ENCODE results near the gene NUAK2.
"Not testable (repeated sequence)": the region's sequence is repeated elsewhere in the genome, so short reads cannot be mapped to it uniquely, and the experiment has no call there.

NUAK2 gene

DNA sequence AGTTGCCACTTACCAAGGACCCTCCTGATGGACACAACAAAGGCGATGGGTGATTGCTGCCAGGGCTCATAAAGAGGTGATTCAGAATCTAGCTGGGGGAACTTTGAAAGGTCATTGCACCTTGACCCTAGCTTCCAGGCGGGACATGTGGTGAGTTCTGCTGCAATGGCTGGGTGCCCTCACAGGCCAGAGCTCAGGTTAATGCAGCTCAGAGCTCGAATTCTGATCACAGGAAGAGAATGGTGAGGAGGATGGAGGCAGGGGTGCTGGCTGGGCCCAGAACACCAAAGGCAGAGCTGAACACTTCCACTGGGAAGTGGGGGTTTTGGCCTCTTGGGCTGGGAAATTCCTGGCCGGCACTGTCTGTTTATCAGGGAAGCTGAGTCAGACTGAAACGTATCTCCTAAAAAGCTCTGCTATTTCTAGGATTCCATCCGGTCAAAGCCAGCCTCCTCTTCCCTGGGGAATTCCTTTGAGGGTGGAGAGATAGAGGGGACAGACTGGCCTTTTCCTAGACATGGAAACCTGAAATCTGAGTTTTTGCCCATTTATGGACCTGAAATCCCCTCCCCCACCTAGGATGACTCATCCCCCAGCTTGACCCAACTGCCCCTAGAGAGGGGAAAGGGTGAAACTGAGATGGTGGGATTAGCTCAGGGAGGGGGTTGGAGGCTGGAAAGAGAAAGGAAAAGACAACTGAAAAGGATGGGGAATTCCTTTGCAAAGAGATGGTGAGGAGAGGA is 27.2 kb downstream of the NUAK2 start:
- no peak for DNase-seq

DNA sequence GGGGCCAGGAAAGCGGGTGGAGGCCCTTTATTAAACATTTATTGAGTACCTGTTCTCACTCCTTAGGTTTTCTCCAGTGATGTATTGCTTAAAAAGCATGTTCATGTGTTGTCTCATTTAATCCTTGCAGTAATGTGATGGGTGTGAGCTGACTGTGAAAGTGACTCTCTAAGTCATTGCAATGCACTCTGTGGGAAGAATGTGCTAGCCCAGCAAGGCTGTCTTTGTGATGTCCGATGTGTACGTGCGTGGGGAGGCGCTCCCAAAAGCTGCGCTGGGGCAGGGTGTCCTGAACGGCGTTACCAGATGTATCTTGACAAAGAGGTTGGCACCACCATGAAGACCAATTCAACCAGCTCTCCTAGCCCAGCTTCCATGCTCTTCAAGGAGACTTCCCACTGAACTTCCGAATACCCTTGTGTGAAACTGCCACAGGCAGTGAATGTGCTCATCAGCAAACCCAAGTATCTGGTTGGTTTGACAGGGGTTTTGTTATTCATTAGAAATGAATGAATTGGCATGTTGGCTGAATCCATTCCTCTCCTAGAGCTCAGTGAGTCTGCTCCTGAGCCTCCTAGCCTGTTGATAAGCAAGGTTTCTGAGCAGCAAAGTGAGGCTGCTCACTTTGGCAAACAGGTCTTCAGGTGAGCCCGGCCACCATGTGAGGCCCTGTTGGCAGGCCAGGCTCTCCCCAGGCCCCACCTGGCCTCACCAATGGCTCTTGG is 28.0 kb downstream of the NUAK2 start:
- no peak for DNase-seq

DNA sequence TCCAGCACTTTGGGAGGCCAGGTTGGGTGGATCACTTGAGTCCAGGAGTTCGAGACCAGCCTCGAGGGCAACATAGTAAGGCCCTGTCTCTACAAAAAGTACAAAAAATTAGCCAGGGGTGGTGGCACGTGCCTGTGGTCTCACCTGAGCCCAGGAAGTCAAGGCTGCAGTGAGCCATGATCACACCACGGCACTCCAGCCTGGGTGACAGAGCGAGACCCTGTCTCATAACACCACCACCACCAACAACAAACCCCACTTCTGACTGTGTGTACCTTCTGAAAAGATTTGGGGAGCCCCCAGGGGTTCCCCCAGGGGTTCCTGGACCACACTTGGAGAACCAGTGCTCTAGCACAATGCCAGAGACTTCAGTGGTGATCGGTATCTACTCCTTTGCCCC is 29.9 kb downstream of the NUAK2 start:
- DNase-seq = no peak

DNA sequence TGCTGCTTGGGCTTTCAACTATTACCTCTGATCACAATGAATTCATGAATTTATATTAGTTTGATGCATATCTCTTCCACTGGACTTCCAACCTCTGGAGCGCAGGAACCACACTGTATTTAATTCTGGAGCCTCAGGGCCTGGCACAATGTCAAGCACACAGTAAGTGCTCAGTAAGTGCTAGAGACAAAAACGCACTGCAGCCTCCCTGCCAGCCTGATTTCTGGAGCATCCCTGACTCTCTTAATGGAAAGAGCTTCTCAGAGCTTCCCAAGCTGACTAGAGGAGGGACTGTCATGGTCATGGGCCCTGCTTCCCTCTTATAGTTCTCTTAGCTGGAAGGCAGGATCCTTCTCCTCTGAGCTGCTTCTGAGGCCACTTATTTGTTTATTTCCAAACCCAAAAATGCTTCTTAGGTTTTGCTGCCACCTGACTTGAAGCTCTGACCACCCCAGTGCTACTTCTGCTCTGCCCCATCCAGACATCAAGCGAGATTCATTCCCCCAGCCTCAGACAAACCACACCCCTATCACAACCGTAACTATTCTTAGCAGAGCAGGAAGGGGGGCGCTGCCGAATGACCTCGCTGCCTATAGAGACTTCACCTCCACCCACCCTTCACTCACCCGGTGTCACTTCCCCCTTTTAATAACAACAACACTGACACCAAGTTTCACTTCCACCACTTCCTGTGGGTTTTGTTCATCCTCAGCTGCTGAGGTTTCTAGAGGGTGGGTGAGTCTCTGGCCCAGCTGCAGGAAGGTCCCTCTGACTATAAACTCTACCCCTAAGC is 33.6 kb downstream of the NUAK2 start:
- peak; percentile 79 for DNase-seq

DNA sequence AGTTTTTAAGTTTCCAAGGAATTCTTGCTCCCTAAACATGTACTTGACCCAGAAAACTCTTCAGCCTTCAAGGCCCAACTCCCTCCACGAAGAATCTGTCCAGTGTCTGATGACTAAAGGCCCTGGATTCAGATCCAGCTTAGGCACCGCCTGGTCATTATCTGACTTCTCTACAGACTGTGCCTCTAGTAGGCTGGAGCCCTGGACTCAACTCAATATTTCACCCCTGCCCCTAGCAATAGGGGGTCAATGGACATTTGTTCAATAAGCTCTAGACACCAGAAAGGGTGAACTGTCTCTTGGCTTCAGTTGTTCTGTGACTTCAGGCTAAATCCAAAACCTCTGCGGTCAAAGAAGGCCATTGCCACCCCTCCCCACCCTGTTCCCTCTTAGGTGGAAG is 34.5 kb downstream of the NUAK2 start:
- no peak for DNase-seq

DNA sequence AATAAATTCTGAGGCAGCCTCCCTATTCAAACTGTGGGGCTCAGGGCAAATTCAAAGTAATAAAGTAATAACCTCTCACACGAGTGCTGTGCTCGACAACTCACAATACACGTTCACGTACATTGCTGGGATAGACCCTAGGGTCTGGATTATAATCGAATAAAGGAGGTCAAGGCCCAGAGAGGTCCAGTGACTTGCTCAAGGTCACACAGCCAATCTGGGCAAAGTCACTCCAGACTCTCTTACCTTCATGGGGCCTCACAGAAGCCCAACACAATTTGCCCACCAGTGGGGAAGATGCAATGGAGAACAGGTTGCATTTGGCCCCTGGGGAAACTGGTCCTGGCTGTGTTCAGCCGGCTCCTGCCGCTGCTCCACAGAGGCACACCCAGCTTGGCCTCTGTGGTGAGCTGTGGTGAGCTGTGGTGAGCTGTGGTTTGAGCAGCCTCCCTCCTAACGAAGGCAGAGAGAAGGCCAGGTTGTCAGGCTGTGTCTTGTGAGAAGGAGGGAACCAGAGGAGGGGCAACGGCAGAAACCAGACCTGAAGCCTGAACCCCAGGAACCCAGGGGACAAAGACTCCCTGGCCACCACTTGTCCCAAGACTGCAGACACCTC is 35.1 kb downstream of the NUAK2 start:
- peak; percentile 41 for DNase-seq

DNA sequence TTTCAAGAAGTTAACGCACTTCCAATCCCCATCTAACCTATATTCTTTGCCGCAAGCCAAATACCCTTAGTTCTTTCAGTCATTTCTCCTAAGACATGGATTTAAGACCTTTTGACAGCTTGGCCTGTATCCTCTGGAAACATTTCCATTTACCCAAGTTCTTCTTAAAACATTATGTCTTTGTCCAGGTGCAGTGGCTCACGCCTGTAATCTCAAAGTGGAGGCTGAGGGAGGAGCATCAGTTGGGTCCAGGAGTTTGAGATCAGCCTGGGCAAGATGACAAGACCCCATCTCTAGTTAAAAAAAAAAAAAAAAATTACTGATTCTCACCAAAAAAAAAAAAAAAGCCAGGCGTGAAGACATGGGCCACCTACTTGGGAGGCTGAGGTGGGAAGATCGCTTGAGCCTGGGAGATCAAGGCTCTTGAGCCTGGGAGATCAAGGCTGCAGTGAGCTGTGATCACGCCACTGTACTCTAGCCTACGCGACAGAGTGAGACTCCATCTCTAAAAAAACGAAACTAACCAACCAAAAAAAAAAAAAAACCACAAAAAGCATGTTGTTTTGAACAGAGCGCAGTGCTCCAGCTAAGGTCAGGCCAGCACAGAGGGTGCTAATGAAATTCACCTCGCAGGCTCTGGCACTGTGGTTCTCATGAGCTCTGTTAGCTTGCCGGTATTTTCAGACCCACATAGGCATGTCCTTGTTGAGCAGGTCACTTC is 36.0 kb downstream of the NUAK2 start:
- peak; percentile 54 for DNase-seq

DNA sequence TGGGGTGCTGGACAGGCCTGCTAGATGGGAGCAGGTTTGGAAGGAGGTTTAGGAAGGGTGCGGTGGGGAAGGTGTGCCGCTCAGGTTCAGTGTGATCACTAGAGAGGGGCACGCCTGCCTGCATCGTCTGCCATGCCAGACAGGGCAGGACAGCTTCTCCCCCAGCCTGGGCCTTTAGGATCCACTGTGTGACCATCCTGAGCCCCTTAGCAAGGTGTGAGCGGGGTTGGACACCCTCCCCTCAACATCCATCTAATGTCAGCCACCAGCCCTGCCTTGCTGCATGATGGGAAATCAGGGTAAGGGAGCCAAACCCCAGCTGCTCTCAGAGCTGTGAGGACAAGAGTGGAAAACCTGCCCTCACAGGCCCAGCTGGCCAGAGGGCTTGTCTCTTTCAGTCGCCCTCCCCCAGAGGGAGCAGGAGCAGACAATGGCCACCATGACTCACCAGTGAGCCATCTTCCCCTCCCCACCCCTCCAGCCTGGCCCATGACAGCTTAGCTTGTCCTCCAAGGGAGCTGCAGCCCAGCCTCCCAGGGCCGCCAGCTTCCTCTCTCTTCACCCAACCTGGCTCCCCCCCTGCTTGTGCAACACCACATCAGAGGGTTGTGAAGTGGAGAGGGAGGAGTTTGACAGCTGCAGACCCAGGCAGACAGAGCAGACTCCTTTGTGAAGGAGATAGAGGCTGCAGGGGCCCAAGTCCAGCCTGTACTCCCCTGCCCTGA is 37.0 kb downstream of the NUAK2 start:
- DNase-seq = peak; percentile 74

DNA sequence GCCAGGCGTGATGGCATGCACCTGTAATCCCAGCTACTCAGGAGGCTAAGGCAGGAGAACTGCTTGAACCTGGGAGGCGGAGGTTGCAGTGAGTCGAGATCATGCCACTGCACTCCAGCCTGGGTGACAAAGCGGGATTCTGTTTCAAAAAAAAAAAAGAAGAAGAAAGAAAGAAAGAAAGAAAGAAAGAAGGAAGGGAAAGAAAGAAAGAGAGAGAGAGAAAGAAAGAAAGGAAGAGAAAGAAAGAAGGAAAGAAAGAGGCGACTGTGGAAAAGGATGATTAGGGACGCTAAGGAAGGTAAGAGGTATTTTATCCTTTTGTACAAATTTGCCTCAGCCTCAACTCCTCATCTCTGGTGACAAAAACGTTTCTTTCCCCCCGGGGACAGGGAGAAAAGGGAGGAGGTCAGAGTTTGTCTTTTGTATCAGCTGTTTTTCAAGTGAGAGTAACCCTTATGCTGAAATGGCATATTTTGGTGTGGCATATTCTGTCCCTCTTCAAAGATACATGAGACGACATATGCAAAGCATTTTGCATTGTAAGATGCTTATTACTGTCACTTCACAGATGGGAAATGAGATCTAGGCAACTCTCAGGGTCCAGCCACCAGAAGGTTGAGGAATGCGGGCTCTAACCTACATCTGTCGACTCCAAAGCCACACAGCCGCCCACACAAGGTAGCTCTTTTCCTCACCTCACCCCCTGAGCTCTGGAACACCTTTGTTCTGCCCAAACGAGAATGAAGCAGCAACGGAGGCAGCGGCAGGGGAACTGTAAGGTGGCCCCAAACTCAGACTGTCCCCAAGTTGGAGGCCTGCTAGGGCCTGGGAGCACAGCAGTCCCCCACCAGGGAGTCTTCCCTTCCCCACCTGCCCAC is 38.0 kb downstream of the NUAK2 start:
- no peak for DNase-seq

DNA sequence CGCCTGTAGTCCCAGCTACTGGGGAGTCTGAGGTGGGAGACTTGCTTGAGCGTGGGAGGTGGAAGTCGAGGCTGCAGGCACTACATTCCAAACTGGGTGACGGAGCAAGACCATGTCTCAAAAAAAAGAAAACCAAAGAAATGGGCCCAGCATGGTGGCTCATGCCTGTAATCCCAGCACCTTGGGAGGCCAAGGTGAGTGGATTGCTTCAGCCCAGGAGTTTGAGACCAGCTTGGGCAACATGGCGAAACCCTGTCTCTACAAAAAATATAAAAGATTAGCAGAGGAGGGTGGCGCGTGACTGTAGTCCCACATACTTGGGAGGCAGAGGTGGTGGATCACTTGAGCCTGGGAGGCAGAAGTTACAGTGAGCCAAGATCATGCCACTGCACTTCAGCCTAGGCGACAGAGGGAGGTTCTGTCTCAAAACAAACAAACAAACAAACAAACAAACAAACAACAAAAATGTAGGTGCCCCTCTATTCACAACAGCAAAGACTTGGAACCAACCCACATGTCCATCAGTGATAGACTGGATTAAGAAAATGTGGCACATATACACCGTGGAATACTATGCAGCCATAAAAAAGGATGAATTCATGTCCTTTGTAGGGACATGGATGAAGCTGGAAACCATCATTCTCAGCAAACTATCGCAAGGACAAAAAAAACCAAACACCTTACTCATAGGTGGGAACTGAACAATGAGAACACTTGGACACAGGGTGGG is 40.7 kb downstream of the NUAK2 start:
- DNase-seq = not testable (repeated sequence)

DNA sequence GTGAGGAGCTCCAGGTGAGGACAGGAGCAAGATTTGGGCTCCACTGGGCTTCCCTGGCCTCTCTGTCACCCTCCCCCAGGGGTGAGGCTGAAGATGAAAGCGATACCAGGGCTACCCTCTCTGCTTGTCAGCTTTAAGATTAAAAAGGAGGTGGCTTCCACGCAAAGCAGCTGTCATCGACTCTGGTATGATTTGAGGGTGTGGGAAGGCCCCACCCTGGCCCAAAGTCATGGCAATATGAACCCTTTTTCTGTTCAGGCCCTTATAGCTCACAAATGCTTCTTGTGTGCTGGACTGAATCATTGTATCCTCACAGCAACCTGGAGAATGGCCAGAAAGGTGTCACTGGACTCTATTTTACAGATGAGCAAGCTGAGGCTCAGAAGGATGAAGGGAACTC is 41.6 kb downstream of the NUAK2 start:
- DNase-seq = no peak

DNA sequence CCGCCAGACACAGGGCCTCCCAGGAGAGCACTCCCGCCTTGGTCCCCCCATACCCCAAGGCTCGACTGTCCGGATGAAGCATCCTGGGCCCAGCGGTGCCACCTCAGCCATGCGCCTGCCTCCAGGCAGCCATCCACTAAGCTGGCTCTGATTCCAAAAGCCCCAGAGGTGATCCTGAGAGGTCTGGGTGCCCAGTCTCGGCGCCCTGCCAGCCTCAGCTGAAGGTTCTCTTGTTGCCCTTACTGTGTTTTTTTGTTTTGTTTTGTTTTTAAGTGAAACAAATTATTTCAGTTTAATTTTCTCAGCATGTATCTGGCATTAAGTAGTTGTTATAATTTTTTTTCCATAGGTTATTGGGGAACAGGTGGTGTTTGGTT is 44.9 kb downstream of the NUAK2 start:
- no peak for DNase-seq

DNA sequence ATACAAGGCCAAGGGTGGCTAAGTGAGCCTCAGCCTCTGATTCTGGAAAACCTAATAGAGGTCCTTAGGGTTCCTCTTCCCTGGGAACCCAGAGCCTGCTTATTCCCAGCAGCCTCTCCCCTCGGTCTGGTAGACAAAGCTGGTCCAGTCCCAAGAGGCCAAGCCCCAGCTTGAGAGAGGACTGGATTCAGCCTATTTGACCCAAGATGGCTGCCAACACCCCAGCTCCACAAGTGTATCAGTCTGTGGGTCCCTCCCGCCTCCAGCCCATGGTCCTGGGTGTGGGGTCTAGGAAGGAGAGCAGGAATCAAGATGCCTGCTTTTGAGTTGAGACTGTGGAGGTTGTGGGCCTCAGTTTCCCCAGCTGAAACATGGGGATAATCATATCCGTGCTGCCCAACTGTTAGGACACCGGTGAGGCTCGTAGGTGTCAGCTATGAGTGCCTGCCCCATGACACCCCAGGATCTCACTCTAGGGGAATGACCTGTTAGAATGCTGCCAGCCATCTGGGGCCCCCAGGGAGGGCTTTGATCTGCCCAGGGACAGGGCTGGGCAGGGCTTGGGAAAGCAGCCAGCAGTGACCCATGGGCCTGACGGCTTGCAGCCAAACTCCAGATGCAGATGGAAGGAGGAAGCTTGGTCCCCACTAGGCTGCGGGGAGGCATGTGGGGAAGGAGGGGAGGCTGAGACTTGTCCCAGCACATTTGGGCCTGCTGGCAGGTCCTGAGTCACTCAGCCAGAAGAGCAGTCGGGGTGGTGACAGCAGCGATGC is 45.4 kb downstream of the NUAK2 start:
- DNase-seq = no peak

DNA sequence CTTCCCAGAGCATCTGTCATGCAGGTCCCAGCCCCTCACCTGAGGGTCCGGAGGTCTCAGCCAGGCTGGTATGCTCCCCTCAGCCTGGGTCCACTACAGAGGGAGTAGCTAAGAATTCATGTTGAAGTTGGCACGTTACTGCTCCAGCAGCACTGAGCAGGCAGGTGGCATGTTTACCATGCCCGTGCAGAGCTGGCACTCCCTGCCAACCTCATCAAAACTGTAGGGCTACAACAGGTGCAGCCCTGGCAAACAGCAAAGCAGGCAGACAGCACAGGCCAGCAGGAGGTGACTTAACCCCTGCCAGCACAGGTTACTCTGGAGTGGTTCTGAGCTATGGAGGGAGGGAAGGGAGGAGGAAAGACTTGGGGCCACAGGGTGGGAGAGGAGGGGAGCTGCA is 46.4 kb downstream of the NUAK2 start:
- no peak for DNase-seq

DNA sequence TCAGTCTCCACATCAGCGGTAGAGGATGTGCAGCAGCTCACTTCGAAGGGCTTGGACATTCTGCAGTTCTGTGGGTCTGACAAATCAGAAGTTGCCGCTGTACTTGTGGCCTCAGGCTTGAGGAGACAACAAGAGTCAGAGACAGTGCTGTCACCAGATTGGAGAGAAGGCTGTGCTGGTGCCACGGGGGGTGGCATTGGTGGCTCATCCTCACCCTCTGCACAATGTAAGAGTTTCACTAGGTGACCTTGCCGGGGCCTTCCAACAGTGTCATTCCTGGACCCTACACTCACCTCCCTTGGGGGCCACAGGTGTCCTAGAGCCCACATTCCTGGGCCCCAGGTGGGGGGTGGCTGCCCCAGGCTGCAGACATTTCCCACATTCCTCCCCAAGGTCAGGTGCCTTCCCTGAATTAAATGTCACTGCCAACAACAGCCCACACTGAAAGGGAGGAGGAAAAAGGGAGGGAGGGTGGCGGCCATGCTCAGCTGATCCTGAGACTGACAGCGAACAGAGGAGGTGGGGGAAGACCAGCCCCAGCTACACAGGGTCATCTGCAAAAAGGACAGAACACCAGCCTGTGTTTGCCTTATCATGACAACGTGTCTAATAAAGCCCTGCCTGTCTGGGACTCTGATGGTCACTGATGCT is 47.4 kb downstream of the NUAK2 start:
- no peak for DNase-seq

DNA sequence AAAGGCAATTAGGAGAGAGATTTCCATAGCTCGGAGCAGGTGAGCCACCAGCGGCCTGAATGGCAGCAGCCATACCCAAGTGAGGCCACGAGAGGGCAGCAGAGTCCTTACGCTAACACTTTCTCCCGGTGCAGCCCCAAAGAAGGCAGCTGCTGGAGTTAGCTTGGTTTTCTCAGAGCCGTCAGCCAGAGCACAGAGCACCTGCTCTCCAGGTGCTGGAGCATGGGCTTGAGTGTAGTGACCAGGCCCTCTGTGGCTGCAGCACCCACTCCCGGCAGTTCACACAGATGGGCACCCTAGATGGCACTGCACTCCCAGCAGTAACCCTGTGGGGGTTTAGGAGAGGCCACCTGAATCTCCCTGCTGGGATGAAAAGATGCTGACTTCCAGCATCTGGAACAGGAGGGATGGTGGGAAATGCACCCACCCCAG is 48.0 kb downstream of the NUAK2 start:
- peak; percentile 78 for DNase-seq

DNA sequence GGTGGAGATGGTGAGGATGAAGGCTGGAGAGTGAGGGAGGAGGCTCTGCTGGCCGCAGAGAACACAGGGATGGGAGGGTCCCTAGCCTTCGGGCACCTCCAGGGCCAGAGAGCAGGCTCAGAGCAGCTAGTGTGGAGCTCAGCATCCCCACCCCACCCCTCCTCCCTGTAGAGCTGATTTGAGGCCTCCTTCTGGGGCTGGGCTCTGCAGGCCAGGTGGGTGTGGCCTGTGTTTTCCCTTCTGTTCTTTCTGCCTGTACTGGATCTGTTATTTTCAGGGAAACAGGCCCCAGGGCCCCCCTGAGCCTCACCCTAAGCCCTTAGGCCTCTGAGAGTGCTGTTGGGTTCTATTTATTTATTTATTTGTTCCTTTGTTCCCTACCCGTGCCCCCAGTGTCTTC is 49.0 kb downstream of the NUAK2 start:
- no peak for DNase-seq

DNA sequence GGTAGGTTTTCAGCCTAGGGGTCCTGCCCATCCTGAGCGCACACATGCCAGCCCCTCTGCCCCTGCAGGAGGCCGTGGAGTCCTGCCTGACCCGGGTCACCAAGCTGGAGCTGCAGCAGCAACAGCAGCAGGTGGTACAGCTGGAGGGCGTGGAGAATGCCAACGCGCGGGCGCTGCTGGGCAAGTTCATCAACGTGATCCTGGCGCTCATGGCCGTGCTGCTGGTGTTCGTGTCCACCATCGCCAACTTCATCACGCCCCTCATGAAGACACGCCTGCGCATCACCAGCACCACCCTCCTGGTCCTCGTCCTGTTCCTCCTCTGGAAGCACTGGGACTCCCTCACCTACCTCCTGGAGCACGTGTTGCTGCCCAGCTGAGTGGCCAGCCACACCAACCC is 49.8 kb downstream of the NUAK2 start:
- DNase-seq = no peak

DNA sequence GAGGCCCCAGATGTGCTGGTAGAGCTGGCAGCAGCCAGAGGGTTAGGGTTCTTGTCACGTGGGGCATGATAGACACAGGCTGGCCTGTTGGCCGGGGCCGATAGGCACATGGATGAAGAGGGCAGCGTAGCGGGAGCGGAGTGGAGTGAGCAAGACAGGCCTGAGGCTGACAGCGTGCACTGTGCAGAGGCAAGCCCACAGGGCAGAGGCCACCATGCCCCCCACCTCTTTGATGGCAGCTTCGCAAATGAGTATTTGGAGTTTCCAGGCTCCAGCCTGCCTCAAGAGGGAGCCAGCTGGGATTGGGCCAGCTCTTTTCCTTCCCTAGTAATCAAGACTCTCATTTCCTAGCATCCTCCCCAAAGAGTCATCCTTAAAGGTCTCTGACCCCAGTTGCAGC is 50.3 kb downstream of the NUAK2 start:
- no peak for DNase-seq
